Measurements from ENCODE around the gene BCL2L11. TPM values are rescaled to one million over a fixed set of nuclear protein-coding genes. Genes with fewer than 3 reads are reported as not detected.

BCL2L11 gene
- total and polyA plus RNA-seq, 9 of the 15 experiments (the other 6 are each of a cell fraction or from before 2014, with no cell fraction given): 2.2 to 18.8 (median 5.0) TPM

DNA sequence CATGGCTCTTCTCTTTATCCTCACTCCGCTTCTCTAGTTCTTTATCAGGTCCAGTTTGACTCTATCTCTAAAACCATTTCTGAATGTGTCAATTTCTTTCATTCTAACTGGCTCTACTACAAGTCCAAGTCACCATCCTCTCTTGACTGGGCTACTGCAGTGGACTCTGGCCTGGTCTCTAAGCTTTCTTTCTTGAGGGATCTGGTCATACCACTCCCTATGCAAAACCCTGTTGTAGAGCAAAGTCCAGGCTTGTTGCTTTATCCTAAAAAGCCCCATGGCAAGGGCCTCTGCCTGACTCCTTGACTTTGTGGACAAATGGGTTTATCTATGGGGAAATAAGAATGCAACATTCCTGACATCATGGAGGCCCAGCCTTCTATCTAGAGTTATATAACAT is 87.1 kb downstream of the BCL2L11 start (continued):
- no peak for TF ChIP-seq SAP30 (IDR thresholded peaks at IDR 0.05; ENCODE audit: borderline replicate concordance, insufficient read depth, low read depth, low read length, poor library complexity, severe bottlenecking)
- TF ChIP-seq BRF2 (IDR thresholded peaks at IDR 0.05; ENCODE audit: borderline replicate concordance, insufficient read depth, insufficient read length): no peak

- no peak for ATAC-seq
- POLR2A ChIA-PET: interaction anchor here (1.0 kb wide), 1 partner anchor 19 kb away, joined by 3 read pairs; no protein-coding TSS in a partner anchor
- no peak for DNase-seq (ENCODE audit: extremely low read depth in 1 of 4, low spot score in 3 of 4)
- Histone ChIP-seq H3K27me3 (ENCODE audit: control insufficient read depth in 2 of 2, insufficient read depth in 2 of 2, low read length in 2 of 2) (no peaks in the 10 kb centered on the region), H3K36me3 (ENCODE audit: control insufficient read depth, insufficient read depth, low read length) (peaks cover 8% of the 10 kb centered on the region; the same call in 1 of the 3 replicates), H3K4me3 (no peak overlapping the region), H3K4me1 (replicated peaks in 1 of 2; ENCODE audit: control insufficient read depth in 2 of 2, insufficient read depth in 2 of 2, low read length in 2 of 2) (no peaks in the 10 kb centered on the region), H4K20me1 (replicated peaks; ENCODE audit: control insufficient read depth, insufficient read depth, low read length) (no peaks in the 10 kb centered on the region), H2AFZ (ENCODE audit: low read depth, low read length) (no peak overlapping the region), H3K9me1 (ENCODE audit: control insufficient read depth, insufficient read depth, low read length) (no peaks in the 10 kb centered on the region), H3K79me2 (ENCODE audit: control insufficient read depth, insufficient read depth, low read length) (no peaks in the 10 kb centered on the region), H3K4me2 (ENCODE audit: insufficient read depth, low read length) (no peak overlapping the region), H3K9ac (ENCODE audit: insufficient read depth in 1 of 2, low read depth in 2 of 2, low read length in 2 of 2) (no peak overlapping the region), H3K9me3 (replicated peaks; ENCODE audit: control insufficient read depth, insufficient read depth, low read depth, low read length) (no peaks in the 10 kb centered on the region), H3K27ac (ENCODE audit: extremely low read depth, low read depth, low read length) (no peak overlapping the region)
- in situ Hi-C loops (cut with MboI) (no loop called here), intact Hi-C loops (cut with micrococcal nuclease) (no loop called here)
- TF ChIP-seq SIX5 (IDR thresholded peaks at IDR 0.05; ENCODE audit: borderline replicate concordance in 1 of 2, insufficient read depth in 1 of 2, low read depth in 1 of 2, low read length in 2 of 2) (no peak), ATF3 (IDR thresholded peaks at IDR 0.05) (no peak), ATF3 (CRISPR knock-in tag; conservative IDR thresholded peaks at IDR 0.05) (no peak), THRAP3 (IDR thresholded peaks at IDR 0.05; ENCODE audit: borderline replicate concordance) (no peak), TGIF2 (CRISPR knock-in tag; IDR thresholded peaks at IDR 0.05) (no peak), ZNF140 (CRISPR knock-in tag; IDR thresholded peaks at IDR 0.05) (no peak), ZNF324 (CRISPR knock-in tag; IDR thresholded peaks at IDR 0.05) (no peak), CBX1 (IDR thresholded peaks at IDR 0.05; ENCODE audit: low read depth) (no peak), ZNF41 (CRISPR knock-in tag; conservative IDR thresholded peaks at IDR 0.05) (no peak), FOXJ3 (CRISPR knock-in tag; IDR thresholded peaks at IDR 0.05) (no peak), POLR2A (conservative IDR thresholded peaks at IDR 0.05) (no peak), ARID2 (IDR thresholded peaks at IDR 0.05) (no peak), ATF1 (CRISPR knock-in tag; IDR thresholded peaks at IDR 0.05) (no peak), ATF1 (tag; IDR thresholded peaks at IDR 0.05) (no peak)
- WGBS (ENCODE audit: insufficient coverage, low coverage, missing lambda C conversion rate): 60% methylated on average over 1 of the region's 1 CpG
- CTCF ChIA-PET (ENCODE audit: low intra/inter-chr PET ratio): no interaction called here
- BruUV-seq (replicated peaks): no TSS peak
- FAIRE-seq: no peak
Observed at GRCh38 chr2:111208639-111209038, 87.9 kb downstream of the BCL2L11 start.
